WERI-Rb-1 (cell line): ENCODE data around the gene IGF1R.

Experiments
- DNase-seq: peaks from one replicate; pipeline ENCODE4 v3.0.0-alpha.2; 2020
- H3K27ac ChIP-seq: fragments of 250-450 bp; sonication (Bioruptor Pico); 2 replicates; pipeline ENCODE4 v1.5.1; 2020; ENCODE audit warnings: mild to moderate bottlenecking, moderate library complexity
- H3K27me3 ChIP-seq: fragments of 250-450 bp; sonication (Bioruptor Pico); 2 replicates; pipeline ENCODE4 v1.5.1; 2021; ENCODE audit warnings: mild to moderate bottlenecking, low read depth, moderate library complexity; ENCODE audit not compliant: insufficient read depth, severe bottlenecking
- H3K36me3 ChIP-seq: fragments of 250-450 bp; sonication (Bioruptor Pico); 2 replicates; pipeline ENCODE4 v1.5.1; 2020; ENCODE audit warnings: mild to moderate bottlenecking, moderate library complexity
- H3K4me3 ChIP-seq: 2 replicates; pipeline ENCODE4 v1.5.1; 2011; ENCODE audit warnings: low read depth, mild to moderate bottlenecking, control low read depth, low read length
- H3K9me3 ChIP-seq: fragments of 250-450 bp; sonication (Bioruptor Pico); 2 replicates; pipeline ENCODE4 v1.5.1; 2021; ENCODE audit warnings: mild to moderate bottlenecking, moderate library complexity; ENCODE audit not compliant: severe bottlenecking
- CTCF ChIP-seq: IDR thresholded peaks from 2 replicates; pipeline ENCODE4 v1.5.1; 2011; ENCODE audit warnings: low read depth, mild to moderate bottlenecking, control low read depth, inconsistent platforms, low read length

Gene IGF1R

DNA sequence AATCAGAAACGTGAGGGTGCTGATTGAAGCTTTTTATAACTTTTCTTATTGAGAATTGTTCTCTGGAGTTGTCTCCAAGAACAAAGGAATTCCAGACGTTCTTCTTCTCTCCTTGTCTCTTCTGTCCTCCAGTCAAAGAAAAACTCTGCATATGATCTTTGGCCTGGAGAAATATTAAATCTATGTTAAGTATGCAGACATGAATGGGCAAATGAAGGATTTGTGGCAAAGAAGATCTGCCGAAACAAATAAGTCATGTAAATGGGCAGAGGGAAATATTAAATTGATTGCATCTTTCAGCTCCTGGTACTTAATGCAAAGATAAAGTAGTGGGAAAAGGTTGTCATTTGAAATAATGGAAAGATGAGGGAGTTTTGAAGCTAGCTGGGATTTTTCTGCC lies 74.9 kb downstream of the IGF1R start:
- no peak for TF ChIP-seq CTCF
- Histone ChIP-seq H3K4me3 (no peak overlapping the region), H3K27ac (no peak overlapping the region), H3K9me3 (no peaks in the 10 kb centered on the region), H3K36me3 (no peaks in the 10 kb centered on the region; the same call in 1 of the 2 replicates), H3K27me3 (no peaks in the 10 kb centered on the region)
- DNase-seq, result no peak

- no peak for DNase-seq
- TF ChIP-seq CTCF, result no peak
- Histone ChIP-seq H3K4me3 (no peak overlapping the region), H3K27me3 (no peaks in the 10 kb centered on the region), H3K9me3 (no peaks in the 10 kb centered on the region), H3K36me3 (no peaks in the 10 kb centered on the region; the same call in 1 of the 2 replicates), H3K27ac (no peak overlapping the region)
Observed at GRCh38 chr15:98724048-98724447, 75.7 kb downstream of the IGF1R start.

- H3K9me3 ChIP-seq, result no peaks in the 10 kb centered on the region
- H3K27ac ChIP-seq, result no peak overlapping the region
- no peaks in the 10 kb centered on the region; the same call in 1 of the 2 replicates for H3K36me3 ChIP-seq
- TF ChIP-seq CTCF, result no peak
- no peak overlapping the region for H3K4me3 ChIP-seq
- no peak for DNase-seq
- H3K27me3 ChIP-seq, result no peaks in the 10 kb centered on the region
Observed at GRCh38 chr15:98724494-98724893, 76.2 kb downstream of the IGF1R start.

DNA sequence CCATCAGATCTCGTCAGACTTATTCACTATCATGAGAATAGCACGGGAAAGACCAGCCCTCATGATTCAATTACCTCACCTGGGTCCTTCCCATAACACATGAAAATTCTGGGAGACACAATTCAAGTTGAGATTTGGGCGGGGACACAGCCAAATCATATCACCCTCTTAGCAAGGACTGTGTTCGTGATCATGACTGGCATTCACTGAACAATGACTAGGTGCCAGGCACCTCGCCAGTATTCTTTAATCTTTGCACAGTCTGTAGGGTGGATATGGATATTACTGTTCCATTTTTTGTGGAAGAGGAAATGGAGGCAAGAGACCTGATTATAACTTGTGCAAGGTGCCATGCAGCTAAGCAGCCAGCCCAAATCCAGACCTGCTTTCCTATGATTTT lies 77.5 kb downstream of the IGF1R start:
- Histone ChIP-seq H3K9me3 (no peaks in the 10 kb centered on the region), H3K36me3 (no peaks in the 10 kb centered on the region; the same call in 1 of the 2 replicates), H3K27ac (no peak overlapping the region), H3K27me3 (no peaks in the 10 kb centered on the region), H3K4me3 (no peak overlapping the region)
- no peak for TF ChIP-seq CTCF
- no peak for DNase-seq

GRCh38 chr15:98727115-98728040 lies 79.0 kb downstream of the IGF1R start:
- Histone ChIP-seq H3K27ac (no peak overlapping the region), H3K27me3 (no peaks in the 10 kb centered on the region), H3K36me3 (no peaks in the 10 kb centered on the region; the same call in 1 of the 2 replicates), H3K9me3 (no peaks in the 10 kb centered on the region), H3K4me3 (no peak overlapping the region)
- TF ChIP-seq CTCF, result no peak
- DNase-seq, result no peak
